ENCODE results near the gene HK1.
"Not testable (repeated sequence)": the region's sequence is repeated elsewhere in the genome, so short reads cannot be mapped to it uniquely, and the experiment has no call there.

The HK1 gene

GRCh38 chr10:69308304-69308703, 30.0 kb downstream of the HK1 start:
- DNase-seq (ENCODE audit: low spot score) = not testable (repeated sequence)

GRCh38 chr10:69311309-69311708, 33.0 kb downstream of the HK1 start:
- no peak for DNase-seq (ENCODE audit: low spot score)

GRCh38 chr10:69312528-69312927, 34.2 kb downstream of the HK1 start:
- DNase-seq (ENCODE audit: low spot score) = no peak

- no peak for DNase-seq (ENCODE audit: low spot score)
Measured at GRCh38 chr10:69315100-69315542, 36.8 kb downstream of the HK1 start.

- no peak for DNase-seq (ENCODE audit: low spot score)
Measured at GRCh38 chr10:69315610-69316312, 37.5 kb downstream of the HK1 start.

GRCh38 chr10:69316313-69317059, 38.2 kb downstream of the HK1 start:
- no peak for DNase-seq (ENCODE audit: low spot score)

- DNase-seq (ENCODE audit: low spot score) = no peak
Measured at GRCh38 chr10:69317175-69317604, 38.9 kb downstream of the HK1 start.

- DNase-seq (ENCODE audit: low spot score) = no peak
Measured at GRCh38 chr10:69317626-69318105, 39.4 kb downstream of the HK1 start.

GRCh38 chr10:69318106-69318866, 40.0 kb downstream of the HK1 start:
- DNase-seq (ENCODE audit: low spot score) = peak; percentile 70

GRCh38 chr10:69318867-69319727, 40.8 kb downstream of the HK1 start:
- DNase-seq (ENCODE audit: low spot score) = no peak

GRCh38 chr10:69319841-69320316, 41.6 kb downstream of the HK1 start:
- DNase-seq (ENCODE audit: low spot score) = no peak

GRCh38 chr10:69320521-69320920, 42.2 kb downstream of the HK1 start:
- no peak for DNase-seq (ENCODE audit: low spot score)

GRCh38 chr10:69321039-69321715, 42.9 kb downstream of the HK1 start:
- DNase-seq (ENCODE audit: low spot score) = no peak

GRCh38 chr10:69321865-69322264, 43.6 kb downstream of the HK1 start:
- peak; percentile 45 for DNase-seq (ENCODE audit: low spot score)

GRCh38 chr10:69322346-69322745, 44.0 kb downstream of the HK1 start:
- not testable (repeated sequence) for DNase-seq (ENCODE audit: low spot score)

- DNase-seq (ENCODE audit: low spot score) = no peak
Measured at GRCh38 chr10:69323622-69324021, 45.3 kb downstream of the HK1 start.

GRCh38 chr10:69324583-69324982, 46.3 kb downstream of the HK1 start:
- no peak for DNase-seq (ENCODE audit: low spot score)

GRCh38 chr10:69325637-69326523, 47.6 kb downstream of the HK1 start:
- peak; percentile 28 for DNase-seq (ENCODE audit: low spot score)

- DNase-seq (ENCODE audit: low spot score) = no peak
Measured at GRCh38 chr10:69326692-69327091, 48.4 kb downstream of the HK1 start.

Data from COLO829 (cell line).